IMR-90 (cell line): ENCODE results near the gene ATP11A.

Experiments
- CEBPB ChIP-seq: IDR thresholded peaks from 2 replicates; pipeline ENCODE4 v1.6.1; 2012; ENCODE audit warnings: low read depth, low read length, improper control_type of control experiment
- CHD1 ChIP-seq: IDR thresholded peaks from 2 replicates; pipeline ENCODE4 v1.6.1; 2012; ENCODE audit warnings: low read depth, low read length, improper control_type of control experiment
- CTCF ChIP-seq: conservative IDR thresholded peaks from 2 replicates; pipeline ENCODE4 v1.5.1; 2012; ENCODE audit warnings: mild to moderate bottlenecking, low read depth, low read length, improper control_type of control experiment
- FOS ChIP-seq: fragments of 150-350 bp; IDR thresholded peaks from 2 replicates; pipeline ENCODE4 v1.6.1; 2016; ENCODE audit warnings: low read depth, low read length
- MAFK ChIP-seq: IDR thresholded peaks from 2 replicates; pipeline ENCODE4 v1.6.1; 2012; ENCODE audit warnings: low read depth, low read length, improper control_type of control experiment
- MAZ ChIP-seq: IDR thresholded peaks from 2 replicates; pipeline ENCODE4 v1.6.1; 2012; ENCODE audit warnings: low read depth, mild to moderate bottlenecking, low read length, improper control_type of control experiment, moderate library complexity, borderline replicate concordance
- MXI1 ChIP-seq: IDR thresholded peaks from 2 replicates; pipeline ENCODE4 v1.6.1; 2012; ENCODE audit warnings: low read depth, mild to moderate bottlenecking, low read length, moderate library complexity, borderline replicate concordance
- POLR2A ChIP-seq: IDR thresholded peaks from 2 replicates; pipeline ENCODE4 v1.6.1; 2012; ENCODE audit warnings: mild to moderate bottlenecking, low read depth, low read length
- RAD21 ChIP-seq: IDR thresholded peaks from 2 replicates; pipeline ENCODE4 v1.6.1; 2012; ENCODE audit warnings: low read length, improper control_type of control experiment
- RFX5 ChIP-seq: IDR thresholded peaks from 2 replicates; pipeline ENCODE4 v1.8.0; 2012; ENCODE audit warnings: low read depth, mild to moderate bottlenecking, low read length, moderate library complexity
- SMC3 ChIP-seq: fragments of 150-350 bp; IDR thresholded peaks from 2 replicates; pipeline ENCODE4 v1.6.1; 2016; ENCODE audit warnings: low read depth, mild to moderate bottlenecking, antibody characterized with exemption, low read length, moderate library complexity
- USF2 ChIP-seq: fragments of 150-350 bp; IDR thresholded peaks from 2 replicates; pipeline ENCODE4 v1.6.1; 2017; ENCODE audit warnings: mild to moderate bottlenecking, antibody characterized with exemption, low read length, low read depth
- TF ChIP-seq, protein P1 (sequence below): fragments of 150-350 bp; IDR thresholded peaks from 2 replicates; pipeline ENCODE4 v1.6.1; 2016; ENCODE audit warnings: low read depth, mild to moderate bottlenecking, low read length, moderate library complexity, borderline replicate concordance

- no peak for TF ChIP-seq RAD21
- TF ChIP-seq, protein P1, sequence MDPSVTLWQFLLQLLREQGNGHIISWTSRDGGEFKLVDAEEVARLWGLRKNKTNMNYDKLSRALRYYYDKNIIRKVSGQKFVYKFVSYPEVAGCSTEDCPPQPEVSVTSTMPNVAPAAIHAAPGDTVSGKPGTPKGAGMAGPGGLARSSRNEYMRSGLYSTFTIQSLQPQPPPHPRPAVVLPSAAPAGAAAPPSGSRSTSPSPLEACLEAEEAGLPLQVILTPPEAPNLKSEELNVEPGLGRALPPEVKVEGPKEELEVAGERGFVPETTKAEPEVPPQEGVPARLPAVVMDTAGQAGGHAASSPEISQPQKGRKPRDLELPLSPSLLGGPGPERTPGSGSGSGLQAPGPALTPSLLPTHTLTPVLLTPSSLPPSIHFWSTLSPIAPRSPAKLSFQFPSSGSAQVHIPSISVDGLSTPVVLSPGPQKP, result no peak
- no peak for TF ChIP-seq POLR2A
- no peak for TF ChIP-seq CTCF
- TF ChIP-seq SMC3, result no peak
- no peak for TF ChIP-seq MAZ
- no peak for TF ChIP-seq USF2
- no peak for TF ChIP-seq RFX5
- no peak for TF ChIP-seq MXI1
- no peak for TF ChIP-seq FOS
- no peak for TF ChIP-seq CEBPB
- TF ChIP-seq MAFK, result no peak
- TF ChIP-seq CHD1, result no peak
These were observed 47.8 kb upstream of the ATP11A start for GRCh38 chr13:112642090-112642460.
